GM06990 (cell line): ENCODE results near the gene CTSL.

Experiments
- DNase-seq: peaks from one replicate; pipeline ENCODE4 v3.0.0-alpha.2; 2011; ENCODE audit not compliant: insufficient read length; ENCODE audit errors: extremely low read depth
- H3K27me3 ChIP-seq: replicated peaks from 2 replicates; pipeline ENCODE4 v1.6.0; 2011; ENCODE audit warnings: low read length; ENCODE audit not compliant: control insufficient read depth, insufficient read depth
- H3K36me3 ChIP-seq: 2 replicates; pipeline ENCODE4 v1.5.1; 2011; ENCODE audit warnings: low read length; ENCODE audit not compliant: control insufficient read depth, insufficient read depth
- H3K4me3 ChIP-seq: replicated peaks from 2 replicates; pipeline ENCODE4 v1.5.1; 2011; ENCODE audit warnings: low read depth, mild to moderate bottlenecking, control low read depth, low read length
- CTCF ChIP-seq: IDR thresholded peaks from 2 replicates; pipeline ENCODE4 v1.5.1; 2011; ENCODE audit warnings: low read length, control low read depth, mild to moderate bottlenecking, inconsistent platforms; ENCODE audit not compliant: insufficient read depth, poor library complexity, severe bottlenecking

Gene CTSL

GRCh38 chr9:87701931-87702421 is 23.9 kb upstream of the CTSL start:
- H3K4me3 ChIP-seq = no peak overlapping the region
- H3K36me3 ChIP-seq = peaks cover 41% of the 10 kb centered on the region
- no peak for DNase-seq
- H3K27me3 ChIP-seq = no peaks in the 10 kb centered on the region
- no peak for TF ChIP-seq CTCF

- TF ChIP-seq CTCF = no peak
- peaks cover 43% of the 10 kb centered on the region for H3K36me3 ChIP-seq
- no peak for DNase-seq
- no peaks in the 10 kb centered on the region for H3K27me3 ChIP-seq
- no peak overlapping the region for H3K4me3 ChIP-seq
These were observed 23.0 kb upstream of the CTSL start for GRCh38 chr9:87702921-87703320.

GRCh38 chr9:87703636-87704276 is 22.2 kb upstream of the CTSL start:
- TF ChIP-seq CTCF = no peak
- peaks cover 41% of the 10 kb centered on the region for H3K36me3 ChIP-seq
- H3K27me3 ChIP-seq = no peaks in the 10 kb centered on the region
- no peak overlapping the region for H3K4me3 ChIP-seq
- DNase-seq = no peak

- TF ChIP-seq CTCF = no peak
- H3K27me3 ChIP-seq = no peaks in the 10 kb centered on the region
- no peak for DNase-seq
- no peak overlapping the region for H3K4me3 ChIP-seq
- H3K36me3 ChIP-seq = peaks cover 41% of the 10 kb centered on the region
These were observed 21.6 kb upstream of the CTSL start for GRCh38 chr9:87704342-87704741.

GRCh38 chr9:87706066-87706739 is 19.7 kb upstream of the CTSL start:
- H3K4me3 ChIP-seq = no peak overlapping the region
- H3K27me3 ChIP-seq = no peaks in the 10 kb centered on the region
- peaks cover 36% of the 10 kb centered on the region for H3K36me3 ChIP-seq
- DNase-seq = no peak
- no peak for TF ChIP-seq CTCF
